Measurements from ENCODE around the gene GK.
"Not testable (repeated sequence)": the region's sequence is repeated elsewhere in the genome, so short reads cannot be mapped to it uniquely, and the experiment has no call there.

The GK gene

GRCh38 chrX:30654386-30654785 is 1.2 kb downstream of the GK start:
- DNase-seq (ENCODE audit: low read depth) = not testable (repeated sequence)

- DNase-seq (ENCODE audit: low read depth) = no peak
Observed at GRCh38 chrX:30654989-30655607, 1.9 kb downstream of the GK start.

GRCh38 chrX:30655991-30656390 is 2.8 kb downstream of the GK start:
- no peak for DNase-seq (ENCODE audit: low read depth)

- DNase-seq (ENCODE audit: low read depth) = no peak
Observed at GRCh38 chrX:30657196-30658161, 4.3 kb downstream of the GK start.

- DNase-seq (ENCODE audit: low read depth) = no peak
Observed at GRCh38 chrX:30659421-30659820, 6.2 kb downstream of the GK start.

- no peak for DNase-seq (ENCODE audit: low read depth)
Observed at GRCh38 chrX:30661228-30661627, 8.0 kb downstream of the GK start.

- no peak for DNase-seq (ENCODE audit: low read depth)
Observed at GRCh38 chrX:30663322-30663721, 10.1 kb downstream of the GK start.

GRCh38 chrX:30665471-30665870 is 12.2 kb downstream of the GK start:
- no peak for DNase-seq (ENCODE audit: low read depth)

- no peak for DNase-seq (ENCODE audit: low read depth)
Observed at GRCh38 chrX:30666094-30666493, 12.9 kb downstream of the GK start.

- DNase-seq (ENCODE audit: low read depth) = no peak
Observed at GRCh38 chrX:30668581-30668980, 15.4 kb downstream of the GK start.

GRCh38 chrX:30671189-30671588 is 18.0 kb downstream of the GK start:
- DNase-seq (ENCODE audit: low read depth) = not testable (repeated sequence)

- no peak for DNase-seq (ENCODE audit: low read depth)
Observed at GRCh38 chrX:30673127-30673796, 20.0 kb downstream of the GK start.

- DNase-seq (ENCODE audit: low read depth) = no peak
Observed at GRCh38 chrX:30673884-30674598, 20.8 kb downstream of the GK start.

GRCh38 chrX:30674799-30675198 is 21.6 kb downstream of the GK start:
- no peak for DNase-seq (ENCODE audit: low read depth)

GRCh38 chrX:30679369-30679768 is 26.1 kb downstream of the GK start:
- DNase-seq (ENCODE audit: low read depth) = no peak

GRCh38 chrX:30680618-30681017 is 27.4 kb downstream of the GK start:
- DNase-seq (ENCODE audit: low read depth) = no peak

- no peak for DNase-seq (ENCODE audit: low read depth)
Observed at GRCh38 chrX:30688641-30689040, 35.4 kb downstream of the GK start.

GRCh38 chrX:30689116-30689515 is 35.9 kb downstream of the GK start:
- DNase-seq (ENCODE audit: low read depth) = no peak

GRCh38 chrX:30690330-30690729 is 37.1 kb downstream of the GK start:
- DNase-seq (ENCODE audit: low read depth) = no peak

- no peak for DNase-seq (ENCODE audit: low read depth)
Observed at GRCh38 chrX:30693999-30694650, 40.9 kb downstream of the GK start.

- DNase-seq (ENCODE audit: low read depth) = no peak
Observed at GRCh38 chrX:30702736-30703135, 49.5 kb downstream of the GK start.
